Measurements from ENCODE around the gene FN3KRP.

The FN3KRP gene

DNA sequence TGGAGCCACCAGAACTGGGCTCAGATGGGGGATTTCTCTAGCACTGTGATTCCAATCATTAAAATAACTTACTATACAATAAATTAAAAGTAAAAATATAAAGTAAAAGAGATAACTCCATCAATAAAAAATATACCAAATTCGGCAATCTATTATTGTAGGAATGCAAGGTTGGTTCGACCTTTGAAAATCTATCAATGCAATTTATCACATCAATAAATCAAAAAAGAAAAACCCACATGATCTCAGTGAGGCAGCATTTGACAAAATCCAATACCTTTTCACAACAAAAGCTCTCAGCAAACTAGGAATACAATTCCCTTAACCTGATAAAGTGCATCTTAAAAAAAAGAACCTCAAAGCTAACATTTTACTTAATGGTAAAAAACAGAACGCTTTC lies 35.0 kb upstream of the FN3KRP start:
- no peak overlapping the region for H3K4me3 ChIP-seq (ENCODE audit: low read length)
- no peak for TF ChIP-seq ZNF274 (IDR thresholded peaks at IDR 0.05; ENCODE audit: low read depth, low read length)

DNA sequence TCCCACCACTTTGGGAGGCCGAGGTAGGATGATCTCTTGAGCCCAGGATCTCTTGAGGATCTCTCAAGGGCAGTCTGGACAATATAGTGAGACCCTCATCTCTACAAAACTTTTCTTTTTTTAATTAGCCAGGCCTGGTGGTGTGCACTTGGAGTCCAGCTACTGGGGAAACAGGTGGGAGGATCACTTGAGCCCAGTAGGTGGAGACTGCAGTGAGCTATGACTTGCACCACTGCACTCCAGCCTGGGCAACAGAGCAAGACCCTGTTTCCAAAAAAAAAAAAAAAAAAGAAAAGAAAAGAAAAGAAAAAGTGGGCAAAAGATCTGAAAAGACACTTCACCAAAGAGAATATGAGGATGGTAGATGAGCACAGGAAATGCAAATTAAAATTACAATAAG lies 33.0 kb upstream of the FN3KRP start:
- no peak overlapping the region for H3K4me3 ChIP-seq (ENCODE audit: low read length)
- no peak for TF ChIP-seq ZNF274 (IDR thresholded peaks at IDR 0.05; ENCODE audit: low read depth, low read length)

DNA sequence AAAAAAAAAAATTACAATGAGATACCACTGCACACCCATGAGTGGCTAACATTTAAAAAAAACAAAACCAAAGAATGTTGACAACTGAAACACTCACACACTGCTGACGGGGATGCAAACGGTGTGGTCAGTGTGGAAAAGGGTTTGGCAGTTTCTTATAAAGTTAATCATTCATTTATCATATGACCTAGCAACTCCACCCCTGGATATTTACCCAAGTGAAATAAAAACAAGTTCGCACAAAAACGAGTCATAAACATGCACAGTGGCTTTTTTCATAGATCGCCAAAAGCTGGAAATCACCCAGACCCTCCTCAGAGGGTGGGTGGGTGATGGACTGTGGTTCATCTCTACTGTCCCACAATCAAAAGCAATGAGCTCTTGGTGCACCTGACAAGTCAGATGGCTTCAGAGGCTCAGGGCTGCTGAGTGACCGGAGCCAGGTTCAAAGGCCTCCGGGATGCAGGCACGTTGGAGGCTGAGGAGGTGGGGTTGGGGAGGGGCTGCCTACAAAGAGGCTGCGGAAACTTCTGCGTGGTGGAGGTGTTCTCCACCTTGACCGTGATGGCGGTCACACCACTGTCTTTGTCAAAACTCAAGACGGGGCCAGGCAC lies 32.2 kb upstream of the FN3KRP start:
- no peak overlapping the region for H3K4me3 ChIP-seq (ENCODE audit: low read length)
- no peak for TF ChIP-seq ZNF274 (IDR thresholded peaks at IDR 0.05; ENCODE audit: low read depth, low read length)

DNA sequence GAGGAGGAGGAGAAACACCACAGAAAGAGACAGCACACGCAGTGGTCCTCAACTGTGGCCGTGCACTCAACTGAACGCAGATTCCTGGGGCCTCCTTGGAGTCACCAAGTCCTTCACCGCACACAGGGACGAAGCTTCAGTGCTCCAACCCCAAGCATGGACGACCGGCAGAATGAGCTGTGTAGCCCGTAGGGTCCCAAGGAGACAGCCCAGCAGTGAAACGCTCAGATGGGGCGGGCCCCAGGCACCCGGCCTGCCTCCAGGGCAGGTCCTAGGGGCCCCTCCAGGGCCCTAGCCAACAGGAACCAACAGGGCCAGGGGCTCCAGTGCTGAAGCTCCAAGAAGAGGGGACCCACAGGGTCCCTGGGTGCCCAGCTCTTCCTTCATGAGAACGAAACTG lies 31.2 kb upstream of the FN3KRP start:
- no peak for TF ChIP-seq ZNF274 (IDR thresholded peaks at IDR 0.05; ENCODE audit: low read depth, low read length)
- no peak overlapping the region for H3K4me3 ChIP-seq (ENCODE audit: low read length)

DNA sequence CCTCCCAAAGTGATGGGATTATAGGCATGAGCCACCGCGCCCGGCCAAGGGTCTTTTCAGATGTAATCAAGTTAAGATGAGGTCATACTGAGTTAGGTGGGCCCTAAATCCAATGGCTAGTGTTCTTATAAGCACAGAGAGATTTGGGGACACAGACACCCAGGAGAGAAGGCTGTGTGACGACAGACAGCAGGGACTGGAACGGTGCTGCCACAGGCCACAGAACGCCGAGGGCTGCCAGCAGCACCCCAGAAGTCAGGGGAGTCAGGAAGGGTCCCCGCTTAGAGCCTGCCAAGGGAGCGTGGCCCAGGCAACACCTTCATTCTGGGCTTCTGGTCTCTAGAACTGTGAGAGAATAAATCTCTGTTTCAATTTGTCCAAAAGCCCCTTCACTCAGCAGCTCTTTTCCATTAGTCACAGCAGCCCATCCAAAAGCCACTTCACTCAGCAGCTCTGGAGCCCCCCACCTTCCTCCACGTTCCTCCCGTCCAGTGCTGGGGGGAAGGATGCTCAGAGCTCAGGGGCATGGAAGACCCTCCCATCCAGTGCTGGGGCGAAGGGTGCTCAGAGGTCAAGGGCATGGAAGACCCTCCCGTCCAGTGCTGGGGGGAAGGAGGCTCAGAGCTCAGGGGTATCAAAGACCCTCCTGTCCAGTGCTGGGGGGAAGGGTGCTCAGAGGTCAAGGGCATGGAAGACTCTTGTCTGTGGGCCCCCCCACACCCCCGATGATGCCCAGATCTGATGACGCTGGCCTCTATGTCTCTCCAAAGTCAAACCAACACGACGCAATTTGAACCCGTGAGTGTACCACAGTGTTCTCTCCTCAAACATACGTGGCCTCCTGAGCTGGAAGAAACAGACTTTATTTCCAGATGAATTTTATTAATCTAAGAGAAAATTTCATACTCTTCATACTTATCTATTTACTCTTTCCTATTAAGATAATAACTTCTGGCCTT lies 29.9 kb upstream of the FN3KRP start:
- TF ChIP-seq ZNF274 (IDR thresholded peaks at IDR 0.05; ENCODE audit: low read depth, low read length), result no peak
- H3K4me3 ChIP-seq (ENCODE audit: low read length), result no peak overlapping the region

DNA sequence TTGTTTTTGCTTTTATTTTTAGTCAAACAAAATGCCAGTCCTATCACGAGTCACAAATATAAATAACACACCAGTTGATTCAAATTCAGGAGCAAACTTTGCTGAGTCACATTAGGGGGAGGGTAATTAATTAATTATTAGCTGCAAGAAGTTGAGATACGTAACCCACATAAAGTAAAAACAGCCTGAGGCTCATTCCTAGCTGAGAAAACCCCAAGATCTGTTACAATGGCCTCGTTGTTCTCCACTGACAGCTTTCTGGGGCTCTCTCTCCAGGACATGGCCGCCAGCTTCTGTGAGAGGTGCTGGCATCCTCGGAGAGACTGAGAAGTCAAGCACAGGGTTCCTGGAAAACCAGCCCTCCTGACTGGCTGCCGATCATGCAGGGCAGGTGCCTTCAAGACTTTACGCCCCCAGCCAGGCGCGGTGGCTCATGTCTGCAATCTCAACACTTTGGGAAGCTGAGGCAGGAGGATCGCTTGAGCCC lies 29.1 kb upstream of the FN3KRP start:
- TF ChIP-seq ZNF274 (IDR thresholded peaks at IDR 0.05; ENCODE audit: low read depth, low read length), result no peak
- no peak overlapping the region for H3K4me3 ChIP-seq (ENCODE audit: low read length)

DNA sequence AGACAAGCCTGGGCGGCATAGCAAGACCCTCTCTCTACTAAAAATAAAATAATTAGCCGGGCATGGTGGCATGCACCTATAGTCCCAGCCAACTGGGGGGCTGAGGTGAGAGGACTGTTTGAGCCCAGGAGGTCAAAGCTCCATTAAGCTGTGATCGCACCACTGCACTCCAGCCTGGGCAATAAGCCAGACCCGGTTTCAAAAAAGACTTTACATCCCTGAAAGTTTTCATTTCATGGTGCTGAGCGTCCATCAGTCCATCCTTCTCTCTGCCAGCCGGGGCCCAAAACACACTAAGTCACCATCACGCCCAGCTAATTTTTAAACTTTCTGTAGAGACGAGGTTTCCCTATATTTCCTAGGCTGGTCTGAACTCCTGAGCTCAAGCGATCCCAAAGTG lies 28.6 kb upstream of the FN3KRP start:
- H3K4me3 ChIP-seq (ENCODE audit: low read length), result no peak overlapping the region
- no peak for TF ChIP-seq ZNF274 (IDR thresholded peaks at IDR 0.05; ENCODE audit: low read depth, low read length)

DNA sequence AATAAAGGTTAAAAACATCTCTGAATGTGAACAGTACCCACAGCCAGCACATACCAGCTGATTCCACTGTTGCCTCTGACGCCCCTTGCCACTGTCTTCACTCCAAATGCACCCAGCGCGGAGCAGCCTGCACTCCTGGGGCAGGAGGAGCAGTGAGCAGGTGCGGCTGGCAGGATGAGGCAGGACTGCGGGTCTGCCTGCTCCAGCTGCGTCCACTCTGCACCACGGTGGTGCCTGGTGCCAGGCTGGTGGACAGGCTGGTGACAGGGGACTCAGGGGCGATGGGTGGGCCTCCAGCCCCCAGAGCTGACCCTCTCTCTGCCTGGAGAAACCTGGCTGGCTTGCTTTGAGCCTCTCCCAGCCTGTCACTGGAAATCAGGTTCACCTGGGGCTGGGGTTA lies 27.4 kb upstream of the FN3KRP start:
- TF ChIP-seq ZNF274 (IDR thresholded peaks at IDR 0.05; ENCODE audit: low read depth, low read length), result no peak

DNA sequence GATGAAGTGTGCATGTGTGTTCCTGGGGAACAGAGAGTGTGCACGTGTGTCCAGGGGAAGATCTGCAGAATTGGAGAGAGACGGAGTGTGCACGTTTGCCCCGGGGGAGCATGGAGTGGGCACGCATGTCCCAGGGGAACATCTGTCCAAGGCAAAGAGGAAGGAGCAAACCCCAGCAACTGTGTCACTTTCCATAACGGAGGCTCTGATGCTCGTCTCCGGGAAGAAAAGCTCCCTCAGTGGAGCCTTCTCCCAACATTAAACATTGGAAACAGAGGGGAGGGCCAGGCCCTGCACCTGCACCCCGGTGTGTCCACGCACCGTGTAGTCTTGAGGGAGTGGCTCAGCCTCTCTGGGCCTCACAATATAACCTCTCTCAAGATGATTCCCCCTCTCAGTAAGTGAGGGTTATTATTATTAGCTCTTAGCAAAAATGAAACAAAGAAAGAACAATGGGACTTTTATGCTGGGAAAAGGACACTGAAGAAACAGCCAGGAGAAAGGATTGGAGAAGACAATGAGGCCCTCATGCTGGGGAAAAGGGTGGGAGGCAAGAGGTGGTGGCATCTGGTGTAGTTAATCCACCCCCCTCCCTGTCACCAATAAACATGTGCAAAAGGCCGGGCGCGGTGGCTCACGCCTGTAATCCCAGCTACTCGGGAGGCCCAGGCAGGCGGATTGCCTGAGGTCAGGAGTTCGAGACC lies 25.6 kb upstream of the FN3KRP start:
- TF ChIP-seq ZNF274 (IDR thresholded peaks at IDR 0.05; ENCODE audit: low read depth, low read length), result no peak
- H3K4me3 ChIP-seq (ENCODE audit: low read length), result no peak overlapping the region

More for the DNA sequence above, 27.4 kb upstream of the FN3KRP start:
- no peak overlapping the region for H3K4me3 ChIP-seq (ENCODE audit: low read length)

DNA sequence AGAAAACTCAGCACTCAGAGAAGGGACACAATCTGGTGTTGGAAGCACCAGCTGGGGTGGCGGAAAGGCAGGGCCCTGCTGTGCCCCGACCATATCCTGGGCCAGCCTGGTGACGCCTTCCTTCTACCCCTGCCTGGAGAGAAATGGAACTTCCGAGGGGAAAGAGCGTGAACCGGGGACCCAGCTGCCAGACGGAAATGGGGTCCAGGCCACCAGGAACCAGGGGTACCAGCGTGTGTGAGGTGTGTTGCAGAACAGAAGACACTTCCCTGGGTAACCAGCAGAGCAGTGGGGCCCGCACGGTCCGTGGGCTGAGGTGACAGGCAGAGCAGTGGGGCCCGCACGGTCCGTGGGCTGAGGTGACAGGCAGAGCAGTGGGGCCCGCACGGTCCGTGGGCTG lies 24.8 kb upstream of the FN3KRP start:
- TF ChIP-seq ZNF274 (IDR thresholded peaks at IDR 0.05; ENCODE audit: low read depth, low read length), result no peak
- H3K4me3 ChIP-seq (ENCODE audit: low read length), result no peak overlapping the region

DNA sequence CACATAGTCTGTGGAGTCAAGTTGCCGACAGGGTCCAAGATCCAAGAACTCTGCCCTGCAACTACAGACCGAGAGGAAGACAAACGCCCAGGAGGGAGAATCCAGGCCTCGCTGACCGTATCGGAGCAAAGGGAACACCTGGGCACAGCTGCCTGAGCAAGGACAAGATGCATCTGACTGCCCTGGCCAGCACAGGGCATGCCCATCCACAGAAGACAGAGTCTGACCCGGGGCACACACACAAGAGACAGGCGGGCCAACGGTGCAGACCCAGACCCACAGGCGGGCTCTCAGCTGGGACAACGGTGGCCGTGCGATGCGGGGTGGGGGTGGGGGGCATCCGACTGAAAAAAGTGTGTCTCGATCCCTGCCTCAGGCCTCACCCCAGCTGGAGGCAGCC lies 24.2 kb upstream of the FN3KRP start:
- no peak for TF ChIP-seq ZNF274 (IDR thresholded peaks at IDR 0.05; ENCODE audit: low read depth, low read length)
- no peak overlapping the region for H3K4me3 ChIP-seq (ENCODE audit: low read length)

DNA sequence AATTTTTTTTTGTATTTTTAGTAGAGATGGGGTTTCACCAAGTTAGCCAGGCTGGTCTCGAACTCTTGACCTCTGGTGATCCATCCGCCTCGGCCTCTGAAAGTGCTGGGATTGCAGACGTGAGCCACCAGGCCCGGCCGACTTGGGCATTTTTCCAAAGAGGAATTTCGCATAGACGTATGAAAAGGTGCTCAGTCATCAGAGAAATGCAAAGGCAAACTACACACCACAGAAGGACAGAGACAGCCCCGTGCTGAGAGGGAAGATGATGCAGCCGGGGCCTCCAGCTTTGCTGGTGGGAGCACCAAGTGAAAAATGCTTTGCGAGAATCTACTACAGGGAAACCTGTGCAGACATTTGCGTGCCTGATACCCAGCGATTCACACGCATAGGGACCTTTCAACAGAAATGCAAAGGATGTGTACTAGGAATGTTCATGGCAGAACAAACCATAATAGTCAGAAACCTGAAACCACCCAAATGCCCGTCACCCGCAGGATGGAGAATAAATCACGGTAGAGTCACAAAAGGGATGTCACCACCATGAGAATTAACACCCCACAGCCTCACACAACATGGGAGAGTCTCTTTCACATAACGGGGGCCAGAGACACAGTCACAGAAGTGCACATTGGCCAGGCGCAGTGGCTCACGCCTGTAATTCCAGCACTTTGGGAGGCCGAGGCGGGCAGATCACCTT lies 23.2 kb upstream of the FN3KRP start:
- H3K4me3 ChIP-seq (ENCODE audit: low read length), result no peak overlapping the region
- no peak for TF ChIP-seq ZNF274 (IDR thresholded peaks at IDR 0.05; ENCODE audit: low read depth, low read length)

DNA sequence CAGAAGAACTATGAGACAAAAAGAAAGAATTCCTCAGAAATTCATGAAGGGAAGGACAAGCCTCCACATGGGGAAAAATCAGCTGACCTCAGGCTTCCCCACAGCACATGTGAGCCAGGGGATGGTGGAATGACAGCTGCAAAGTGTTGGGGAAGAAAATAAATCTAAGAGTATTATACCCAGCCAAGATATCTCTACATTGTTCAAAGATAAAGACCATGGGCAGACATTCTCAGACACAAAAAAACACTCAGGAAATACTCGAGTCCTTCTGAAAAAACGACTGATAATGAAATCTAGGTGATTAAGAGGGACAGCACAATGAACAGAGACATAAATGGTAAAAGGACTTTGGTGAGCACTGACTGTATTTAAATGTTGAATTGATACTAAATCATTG lies 21.9 kb upstream of the FN3KRP start:
- H3K4me3 ChIP-seq (ENCODE audit: low read length), result no peak overlapping the region
- TF ChIP-seq ZNF274 (IDR thresholded peaks at IDR 0.05; ENCODE audit: low read depth, low read length), result no peak

DNA sequence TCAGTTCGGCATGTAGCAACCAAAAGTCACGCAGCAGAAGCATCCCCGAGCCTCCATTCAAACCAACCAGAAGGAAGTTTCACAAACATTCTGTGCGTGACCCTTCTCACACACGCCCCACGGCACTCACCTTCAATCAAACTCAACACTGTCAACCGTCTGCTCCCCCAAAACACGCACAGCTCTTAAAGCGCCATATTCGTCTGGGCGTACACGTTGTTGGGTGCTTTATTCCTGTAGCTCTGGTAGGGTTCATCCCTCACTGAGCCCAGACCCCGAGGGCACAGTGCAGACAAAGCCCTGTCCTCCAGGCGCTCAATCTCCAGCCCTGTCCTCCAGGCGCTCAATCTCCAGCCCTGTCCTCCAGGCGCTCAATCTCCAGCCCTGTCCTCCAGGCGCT lies 20.2 kb upstream of the FN3KRP start:
- no peak for TF ChIP-seq ZNF274 (IDR thresholded peaks at IDR 0.05; ENCODE audit: low read depth, low read length)
- no peak overlapping the region for H3K4me3 ChIP-seq (ENCODE audit: low read length)
